ENCODE results near the gene MSI2.

DNA sequence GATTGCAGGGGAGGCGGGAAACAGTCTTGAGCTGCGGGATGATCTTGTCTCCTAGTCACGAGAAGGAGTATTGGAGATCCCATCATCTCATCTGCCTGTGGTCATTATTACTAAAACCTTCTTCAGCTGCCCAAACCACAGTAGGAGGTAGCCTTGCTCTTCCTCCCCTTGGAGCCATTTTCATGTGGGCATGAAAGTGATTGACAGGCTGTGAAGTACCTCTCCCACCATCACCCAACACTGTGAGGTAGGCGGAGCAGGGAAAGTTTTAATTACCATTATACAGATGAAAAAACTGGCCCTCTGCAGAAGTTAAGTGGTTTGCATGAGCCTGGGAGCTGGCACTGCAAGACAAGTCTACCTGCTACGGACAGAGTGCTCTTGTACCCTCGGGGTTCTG, 237.3 kb downstream of the MSI2 start:
- TF ChIP-seq EZH2 (IDR thresholded peaks at IDR 0.05; ENCODE audit: insufficient read depth, low read length), result no peak
- TF ChIP-seq, protein P1, sequence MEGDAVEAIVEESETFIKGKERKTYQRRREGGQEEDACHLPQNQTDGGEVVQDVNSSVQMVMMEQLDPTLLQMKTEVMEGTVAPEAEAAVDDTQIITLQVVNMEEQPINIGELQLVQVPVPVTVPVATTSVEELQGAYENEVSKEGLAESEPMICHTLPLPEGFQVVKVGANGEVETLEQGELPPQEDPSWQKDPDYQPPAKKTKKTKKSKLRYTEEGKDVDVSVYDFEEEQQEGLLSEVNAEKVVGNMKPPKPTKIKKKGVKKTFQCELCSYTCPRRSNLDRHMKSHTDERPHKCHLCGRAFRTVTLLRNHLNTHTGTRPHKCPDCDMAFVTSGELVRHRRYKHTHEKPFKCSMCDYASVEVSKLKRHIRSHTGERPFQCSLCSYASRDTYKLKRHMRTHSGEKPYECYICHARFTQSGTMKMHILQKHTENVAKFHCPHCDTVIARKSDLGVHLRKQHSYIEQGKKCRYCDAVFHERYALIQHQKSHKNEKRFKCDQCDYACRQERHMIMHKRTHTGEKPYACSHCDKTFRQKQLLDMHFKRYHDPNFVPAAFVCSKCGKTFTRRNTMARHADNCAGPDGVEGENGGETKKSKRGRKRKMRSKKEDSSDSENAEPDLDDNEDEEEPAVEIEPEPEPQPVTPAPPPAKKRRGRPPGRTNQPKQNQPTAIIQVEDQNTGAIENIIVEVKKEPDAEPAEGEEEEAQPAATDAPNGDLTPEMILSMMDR (IDR thresholded peaks at IDR 0.05; ENCODE audit: insufficient read depth, low read depth, low read length), result no peak
